Measurements from ENCODE around the gene CEBPZ.

DNA sequence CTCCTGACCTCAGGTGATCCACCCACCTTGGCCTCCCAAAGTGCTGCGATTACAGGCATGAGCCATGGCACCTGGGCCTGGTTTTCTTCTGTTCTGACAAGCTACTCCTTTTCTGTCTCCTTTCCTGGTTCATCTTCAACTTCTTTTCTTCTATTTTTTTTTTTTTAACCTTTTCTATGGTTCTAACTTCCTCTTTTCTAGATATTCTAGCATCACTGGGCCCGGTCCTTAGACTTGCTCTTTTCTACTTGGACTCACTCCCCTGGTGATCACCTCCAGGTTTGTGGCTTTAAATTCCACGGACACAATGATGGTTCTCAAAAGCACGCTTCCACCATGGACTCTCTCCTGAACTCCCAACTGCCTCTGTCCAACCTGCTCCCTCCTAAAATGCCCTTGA lies 76.6 kb downstream of the CEBPZ start:
- TF ChIP-seq, protein P1, sequence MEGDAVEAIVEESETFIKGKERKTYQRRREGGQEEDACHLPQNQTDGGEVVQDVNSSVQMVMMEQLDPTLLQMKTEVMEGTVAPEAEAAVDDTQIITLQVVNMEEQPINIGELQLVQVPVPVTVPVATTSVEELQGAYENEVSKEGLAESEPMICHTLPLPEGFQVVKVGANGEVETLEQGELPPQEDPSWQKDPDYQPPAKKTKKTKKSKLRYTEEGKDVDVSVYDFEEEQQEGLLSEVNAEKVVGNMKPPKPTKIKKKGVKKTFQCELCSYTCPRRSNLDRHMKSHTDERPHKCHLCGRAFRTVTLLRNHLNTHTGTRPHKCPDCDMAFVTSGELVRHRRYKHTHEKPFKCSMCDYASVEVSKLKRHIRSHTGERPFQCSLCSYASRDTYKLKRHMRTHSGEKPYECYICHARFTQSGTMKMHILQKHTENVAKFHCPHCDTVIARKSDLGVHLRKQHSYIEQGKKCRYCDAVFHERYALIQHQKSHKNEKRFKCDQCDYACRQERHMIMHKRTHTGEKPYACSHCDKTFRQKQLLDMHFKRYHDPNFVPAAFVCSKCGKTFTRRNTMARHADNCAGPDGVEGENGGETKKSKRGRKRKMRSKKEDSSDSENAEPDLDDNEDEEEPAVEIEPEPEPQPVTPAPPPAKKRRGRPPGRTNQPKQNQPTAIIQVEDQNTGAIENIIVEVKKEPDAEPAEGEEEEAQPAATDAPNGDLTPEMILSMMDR (conservative IDR thresholded peaks at IDR 0.05 in 1 of 2, IDR thresholded peaks at IDR 0.05 in 1 of 2; ENCODE audit: low read depth in 1 of 2, low read length in 2 of 2), result no peak
- no peak for TF ChIP-seq EZH2 (IDR thresholded peaks at IDR 0.05; ENCODE audit: low read length, missing control alignments)
